MM.1S (cell line): Measurements from ENCODE around the gene IL19.

ENCODE experiments used
- DNase-seq: peaks from one replicate; pipeline ENCODE4 v3.0.0-alpha.2; 2015
- H2AFZ ChIP-seq: fragments of 300-600 bp; sonication (generic); 2 replicates; pipeline ENCODE4 v1.6.0; 2016; ENCODE audit warnings: antibody characterized with exemption, low read length
- H3F3A ChIP-seq: fragments of 300-600 bp; sonication (generic); 2 replicates; pipeline ENCODE4 v1.6.1; 2016; ENCODE audit warnings: mild to moderate bottlenecking, antibody characterized with exemption, low read length, moderate library complexity, mixed read lengths; ENCODE audit not compliant: insufficient read depth
- H3K27ac ChIP-seq: fragments of 300-600 bp; sonication (generic); 2 replicates; pipeline ENCODE4 v1.5.1; 2016; ENCODE audit warnings: mild to moderate bottlenecking, low read length
- H3K27me3 ChIP-seq: fragments of 300-600 bp; sonication (generic); replicated peaks from 2 replicates; pipeline ENCODE4 v1.6.0; 2016; ENCODE audit warnings: low read length; ENCODE audit not compliant: insufficient read depth
- H3K36me3 ChIP-seq: fragments of 300-600 bp; sonication (generic); replicated peaks from 2 replicates; pipeline ENCODE4 v1.6.1; 2016; ENCODE audit warnings: mild to moderate bottlenecking, low read length, mixed read lengths; ENCODE audit not compliant: insufficient read depth
- H3K4me1 ChIP-seq: fragments of 300-600 bp; sonication (generic); 2 replicates; pipeline ENCODE4 v1.6.1; 2016; ENCODE audit warnings: low read length, mixed read lengths
- H3K4me2 ChIP-seq: fragments of 300-600 bp; sonication (generic); 2 replicates; pipeline ENCODE4 v1.6.0; 2016; ENCODE audit warnings: low read depth, low read length
- H3K4me3 ChIP-seq: fragments of 300-600 bp; sonication (generic); 2 replicates; pipeline ENCODE4 v1.5.1; 2016; ENCODE audit warnings: low read length, mixed read lengths
- H3K79me2 ChIP-seq: fragments of 300-600 bp; sonication (generic); 2 replicates; pipeline ENCODE4 v1.6.1; 2016; ENCODE audit warnings: mixed run types, low read length, mixed read lengths
- H3K9ac ChIP-seq: fragments of 300-600 bp; sonication (generic); 2 replicates; pipeline ENCODE4 v1.6.1; 2016; ENCODE audit warnings: low read length, mixed read lengths
- H3K9me2 ChIP-seq: fragments of 300-600 bp; sonication (generic); replicated peaks from 2 replicates; pipeline ENCODE4 v1.6.1; 2016; ENCODE audit warnings: mild to moderate bottlenecking, low read length, mixed read lengths; ENCODE audit not compliant: insufficient read depth
- H3K9me3 ChIP-seq: fragments of 300-600 bp; sonication (generic); replicated peaks from 2 replicates; pipeline ENCODE4 v1.6.1; 2016; ENCODE audit warnings: mild to moderate bottlenecking, low read length, mixed read lengths; ENCODE audit not compliant: insufficient read depth
- H4K20me1 ChIP-seq: fragments of 300-600 bp; sonication (generic); 2 replicates; pipeline ENCODE4 v1.6.1; 2016; ENCODE audit warnings: mild to moderate bottlenecking, low read length, moderate library complexity, mixed read lengths; ENCODE audit not compliant: insufficient read depth
- EZH2 ChIP-seq: fragments of 300-600 bp; sonication (generic); optimal IDR thresholded peaks from 2 replicates; pipeline ENCODE3; 2017; ENCODE audit warnings: low read depth, mild to moderate bottlenecking, antibody characterized with exemption, low read length, mixed read lengths
- EZH2phosphoT487 ChIP-seq: fragments of 300-600 bp; sonication (generic); IDR thresholded peaks from 2 replicates; pipeline ENCODE4 v1.6.1; 2018; ENCODE audit warnings: antibody characterized with exemption, low read length
- TF ChIP-seq, protein P1 (sequence below): fragments of 300-600 bp; sonication (generic); IDR thresholded peaks from 2 replicates; pipeline ENCODE4 v1.5.1; 2016; ENCODE audit warnings: antibody characterized with exemption, low read length, mixed read lengths

The IL19 gene

DNA sequence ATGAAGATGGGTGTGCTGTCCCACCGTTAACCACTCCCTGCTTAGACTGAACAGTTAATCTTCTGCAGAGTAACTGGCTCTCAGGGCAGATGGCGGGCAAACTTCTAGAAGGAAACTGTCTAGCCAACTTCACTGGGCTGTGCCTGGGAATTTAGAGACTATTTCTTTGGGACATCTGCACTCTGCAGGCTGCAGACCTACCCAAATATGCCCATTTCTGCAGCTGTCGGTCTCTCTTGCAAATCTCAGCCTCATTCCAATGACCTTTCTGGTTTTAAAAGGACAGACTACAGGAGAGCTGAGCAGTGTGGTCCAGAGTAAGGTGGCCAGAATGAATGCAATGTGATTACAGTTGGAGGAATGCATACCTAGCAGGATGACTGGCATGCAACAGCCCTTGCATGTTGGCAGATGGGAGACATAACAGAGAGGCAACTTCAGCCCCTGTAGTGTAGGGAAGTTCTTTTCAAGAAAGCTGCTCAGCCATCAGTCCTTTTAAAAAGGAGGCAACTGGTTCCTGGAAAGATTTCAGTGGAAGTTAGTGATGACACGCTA, 68.5 kb downstream of the IL19 start:
- no peak overlapping the region for H3K27ac ChIP-seq
- H3K27me3 ChIP-seq = no peaks in the 10 kb centered on the region
- H3K4me1 ChIP-seq = peaks cover 7% of the 10 kb centered on the region
- DNase-seq = no peak
- H3F3A ChIP-seq = peaks cover under 1% of the 10 kb centered on the region; the same call in 1 of the 2 replicates
- H2AFZ ChIP-seq = no peak overlapping the region
- H3K79me2 ChIP-seq = no peaks in the 10 kb centered on the region
- H3K9me2 ChIP-seq = no peaks in the 10 kb centered on the region
- H4K20me1 ChIP-seq = no peaks in the 10 kb centered on the region
- no peak overlapping the region for H3K4me3 ChIP-seq
- TF ChIP-seq EZH2 = no peak
- TF ChIP-seq, protein P1, sequence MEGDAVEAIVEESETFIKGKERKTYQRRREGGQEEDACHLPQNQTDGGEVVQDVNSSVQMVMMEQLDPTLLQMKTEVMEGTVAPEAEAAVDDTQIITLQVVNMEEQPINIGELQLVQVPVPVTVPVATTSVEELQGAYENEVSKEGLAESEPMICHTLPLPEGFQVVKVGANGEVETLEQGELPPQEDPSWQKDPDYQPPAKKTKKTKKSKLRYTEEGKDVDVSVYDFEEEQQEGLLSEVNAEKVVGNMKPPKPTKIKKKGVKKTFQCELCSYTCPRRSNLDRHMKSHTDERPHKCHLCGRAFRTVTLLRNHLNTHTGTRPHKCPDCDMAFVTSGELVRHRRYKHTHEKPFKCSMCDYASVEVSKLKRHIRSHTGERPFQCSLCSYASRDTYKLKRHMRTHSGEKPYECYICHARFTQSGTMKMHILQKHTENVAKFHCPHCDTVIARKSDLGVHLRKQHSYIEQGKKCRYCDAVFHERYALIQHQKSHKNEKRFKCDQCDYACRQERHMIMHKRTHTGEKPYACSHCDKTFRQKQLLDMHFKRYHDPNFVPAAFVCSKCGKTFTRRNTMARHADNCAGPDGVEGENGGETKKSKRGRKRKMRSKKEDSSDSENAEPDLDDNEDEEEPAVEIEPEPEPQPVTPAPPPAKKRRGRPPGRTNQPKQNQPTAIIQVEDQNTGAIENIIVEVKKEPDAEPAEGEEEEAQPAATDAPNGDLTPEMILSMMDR = no peak
- TF ChIP-seq EZH2phosphoT487 = no peak
- no peaks in the 10 kb centered on the region for H3K9me3 ChIP-seq
- no peak overlapping the region for H3K9ac ChIP-seq
- no peaks in the 10 kb centered on the region for H3K36me3 ChIP-seq
- H3K4me2 ChIP-seq = no peak overlapping the region

DNA sequence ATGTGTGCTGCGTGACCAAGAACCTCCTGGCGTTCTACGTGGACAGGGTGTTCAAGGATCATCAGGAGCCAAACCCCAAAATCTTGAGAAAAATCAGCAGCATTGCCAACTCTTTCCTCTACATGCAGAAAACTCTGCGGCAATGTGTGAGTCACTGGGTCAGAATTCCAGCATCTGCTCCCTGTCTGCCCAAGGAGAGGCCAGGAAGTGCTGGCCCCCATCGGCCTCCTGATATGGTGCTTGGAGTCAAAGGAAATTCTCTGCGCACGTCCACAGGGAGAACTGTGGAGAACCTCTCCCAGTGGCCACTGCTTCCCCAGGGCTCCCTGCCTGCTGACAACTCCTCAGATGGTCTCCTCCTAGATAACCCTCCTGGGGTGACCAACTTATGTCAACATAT, 69.3 kb downstream of the IL19 start:
- no peak overlapping the region for H3K9ac ChIP-seq
- no peaks in the 10 kb centered on the region for H3K36me3 ChIP-seq
- H3K9me2 ChIP-seq = no peaks in the 10 kb centered on the region
- H3K4me2 ChIP-seq = no peak overlapping the region
- H4K20me1 ChIP-seq = no peaks in the 10 kb centered on the region
- H3K9me3 ChIP-seq = no peaks in the 10 kb centered on the region
- H3K27me3 ChIP-seq = no peaks in the 10 kb centered on the region
- no peaks in the 10 kb centered on the region for H3K4me1 ChIP-seq
- DNase-seq = no peak
- H3K79me2 ChIP-seq = no peaks in the 10 kb centered on the region
- H3F3A ChIP-seq = no peaks in the 10 kb centered on the region
- H3K4me3 ChIP-seq = no peak overlapping the region
- no peak overlapping the region for H3K27ac ChIP-seq
- no peak overlapping the region for H2AFZ ChIP-seq
- TF ChIP-seq, protein P1 = no peak
- TF ChIP-seq EZH2phosphoT487 (no peak), EZH2 (no peak)

DNA sequence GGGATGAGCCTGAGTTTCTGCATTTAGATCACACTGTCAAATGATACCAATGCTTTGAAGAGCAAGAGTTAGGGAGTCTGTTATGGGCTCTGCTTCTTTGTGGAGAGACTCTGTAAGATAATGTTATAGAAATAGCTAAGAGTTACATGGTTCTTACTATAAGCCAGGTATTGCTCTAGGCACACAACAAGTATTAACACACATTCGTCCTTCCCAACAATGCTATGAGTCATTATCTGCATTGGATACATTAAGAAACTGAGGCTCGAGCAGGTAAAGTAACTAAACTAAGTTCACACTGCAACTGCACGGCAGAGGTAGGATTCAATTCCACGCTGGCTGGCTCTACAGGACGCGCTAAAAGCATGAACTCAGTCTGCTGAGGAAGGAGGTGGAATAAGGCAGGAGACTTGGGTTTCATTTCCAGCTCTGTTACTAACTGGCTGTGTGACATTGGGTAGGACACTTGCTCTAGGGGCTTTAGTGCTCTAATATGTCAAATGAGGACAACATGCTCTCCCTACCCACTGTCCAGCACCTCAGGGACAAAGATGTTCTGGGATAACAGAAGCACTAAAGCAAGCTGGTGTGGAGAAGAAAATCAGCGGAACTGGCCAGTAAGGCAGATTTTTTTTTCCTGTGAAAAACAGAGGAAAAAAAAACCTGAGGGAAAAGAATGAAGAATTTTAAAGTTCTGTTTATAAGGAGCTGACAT, 71.2 kb downstream of the IL19 start:
- no peak overlapping the region for H3K9ac ChIP-seq
- no peak for TF ChIP-seq EZH2phosphoT487
- TF ChIP-seq, protein P1 = no peak
- TF ChIP-seq EZH2 = no peak
- no peak for DNase-seq
- no peak overlapping the region for H3K4me3 ChIP-seq
- no peaks in the 10 kb centered on the region for H3K27me3 ChIP-seq
- no peak overlapping the region for H2AFZ ChIP-seq
- H3K4me2 ChIP-seq = no peak overlapping the region
- no peaks in the 10 kb centered on the region for H3K4me1 ChIP-seq
- H3K27ac ChIP-seq = no peak overlapping the region
- no peaks in the 10 kb centered on the region for H3K9me2 ChIP-seq
- H3F3A ChIP-seq = no peaks in the 10 kb centered on the region
- no peaks in the 10 kb centered on the region for H3K79me2 ChIP-seq
- no peaks in the 10 kb centered on the region for H4K20me1 ChIP-seq
- no peaks in the 10 kb centered on the region for H3K36me3 ChIP-seq
- H3K9me3 ChIP-seq = no peaks in the 10 kb centered on the region
